Measurements from ENCODE around the gene EXOC6B. TPM values are rescaled to one million over a fixed set of nuclear protein-coding genes. Genes with fewer than 3 reads are reported as not detected.

EXOC6B gene
- total and polyA plus RNA-seq, 9 of the 15 experiments (the other 6 are each of a cell fraction or from before 2014, with no cell fraction given), result 0.28 to 4.2 (median 2.0) TPM

- TF ChIP-seq, protein P1, sequence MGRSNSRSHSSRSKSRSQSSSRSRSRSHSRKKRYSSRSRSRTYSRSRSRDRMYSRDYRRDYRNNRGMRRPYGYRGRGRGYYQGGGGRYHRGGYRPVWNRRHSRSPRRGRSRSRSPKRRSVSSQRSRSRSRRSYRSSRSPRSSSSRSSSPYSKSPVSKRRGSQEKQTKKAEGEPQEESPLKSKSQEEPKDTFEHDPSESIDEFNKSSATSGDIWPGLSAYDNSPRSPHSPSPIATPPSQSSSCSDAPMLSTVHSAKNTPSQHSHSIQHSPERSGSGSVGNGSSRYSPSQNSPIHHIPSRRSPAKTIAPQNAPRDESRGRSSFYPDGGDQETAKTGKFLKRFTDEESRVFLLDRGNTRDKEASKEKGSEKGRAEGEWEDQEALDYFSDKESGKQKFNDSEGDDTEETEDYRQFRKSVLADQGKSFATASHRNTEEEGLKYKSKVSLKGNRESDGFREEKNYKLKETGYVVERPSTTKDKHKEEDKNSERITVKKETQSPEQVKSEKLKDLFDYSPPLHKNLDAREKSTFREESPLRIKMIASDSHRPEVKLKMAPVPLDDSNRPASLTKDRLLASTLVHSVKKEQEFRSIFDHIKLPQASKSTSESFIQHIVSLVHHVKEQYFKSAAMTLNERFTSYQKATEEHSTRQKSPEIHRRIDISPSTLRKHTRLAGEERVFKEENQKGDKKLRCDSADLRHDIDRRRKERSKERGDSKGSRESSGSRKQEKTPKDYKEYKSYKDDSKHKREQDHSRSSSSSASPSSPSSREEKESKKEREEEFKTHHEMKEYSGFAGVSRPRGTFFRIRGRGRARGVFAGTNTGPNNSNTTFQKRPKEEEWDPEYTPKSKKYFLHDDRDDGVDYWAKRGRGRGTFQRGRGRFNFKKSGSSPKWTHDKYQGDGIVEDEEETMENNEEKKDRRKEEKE (IDR thresholded peaks at IDR 0.05; ENCODE audit: borderline replicate concordance in 1 of 2, control insufficient read depth in 1 of 2, low read depth in 2 of 2, low read length in 1 of 2), result no peak
- TF ChIP-seq BACH1 (tag; IDR thresholded peaks at IDR 0.05) (no peak), ZNF696 (CRISPR knock-in tag; conservative IDR thresholded peaks at IDR 0.05) (no peak), ESRRB (CRISPR knock-in tag; IDR thresholded peaks at IDR 0.05; ENCODE audit: borderline replicate concordance) (no peak), TGIF2 (CRISPR knock-in tag; IDR thresholded peaks at IDR 0.05) (no peak), NUFIP1 (IDR thresholded peaks at IDR 0.05; ENCODE audit: partially characterized antibody) (no peak), RFX1 (IDR thresholded peaks at IDR 0.05) (no peak), BRCA1 (IDR thresholded peaks at IDR 0.05) (no peak), BRCA1 (CRISPR knock-in tag; IDR thresholded peaks at IDR 0.05) (no peak), EGR1 (conservative IDR thresholded peaks at IDR 0.05) (no peak), BHLHE40 (IDR thresholded peaks at IDR 0.05; ENCODE audit: low read length) (peak; percentile 44; the same call in 1 of the 2 replicates), ZNF175 (CRISPR knock-in tag; IDR thresholded peaks at IDR 0.05; ENCODE audit: low read depth) (no peak), HNRNPUL1 (IDR thresholded peaks at IDR 0.05; ENCODE audit: low read length) (no peak), HDAC8 (tag; IDR thresholded peaks at IDR 0.05) (no peak), FOXA1 (IDR thresholded peaks at IDR 0.05; ENCODE audit: borderline replicate concordance) (no peak), ZFPM2 (CRISPR knock-in tag; IDR thresholded peaks at IDR 0.05) (no peak), MEF2D (tag; conservative IDR thresholded peaks at IDR 0.05; ENCODE audit: low read depth) (no peak), KLF10 (CRISPR knock-in tag; IDR thresholded peaks at IDR 0.05) (no peak), CTCFL (IDR thresholded peaks at IDR 0.05; ENCODE audit: borderline replicate concordance, insufficient read depth, low read depth, low read length, poor library complexity, severe bottlenecking) (peak; percentile 89), MIER1 (IDR thresholded peaks at IDR 0.05; ENCODE audit: low read depth) (no peak), RCOR1 (IDR thresholded peaks at IDR 0.05; ENCODE audit: borderline replicate concordance in 1 of 2, low read depth in 2 of 2, low read length in 2 of 2) (peak in 1 of 2 experiments; percentile 91; a peak in 3 of 4 replicates)
- TF ChIP-seq, protein P2, sequence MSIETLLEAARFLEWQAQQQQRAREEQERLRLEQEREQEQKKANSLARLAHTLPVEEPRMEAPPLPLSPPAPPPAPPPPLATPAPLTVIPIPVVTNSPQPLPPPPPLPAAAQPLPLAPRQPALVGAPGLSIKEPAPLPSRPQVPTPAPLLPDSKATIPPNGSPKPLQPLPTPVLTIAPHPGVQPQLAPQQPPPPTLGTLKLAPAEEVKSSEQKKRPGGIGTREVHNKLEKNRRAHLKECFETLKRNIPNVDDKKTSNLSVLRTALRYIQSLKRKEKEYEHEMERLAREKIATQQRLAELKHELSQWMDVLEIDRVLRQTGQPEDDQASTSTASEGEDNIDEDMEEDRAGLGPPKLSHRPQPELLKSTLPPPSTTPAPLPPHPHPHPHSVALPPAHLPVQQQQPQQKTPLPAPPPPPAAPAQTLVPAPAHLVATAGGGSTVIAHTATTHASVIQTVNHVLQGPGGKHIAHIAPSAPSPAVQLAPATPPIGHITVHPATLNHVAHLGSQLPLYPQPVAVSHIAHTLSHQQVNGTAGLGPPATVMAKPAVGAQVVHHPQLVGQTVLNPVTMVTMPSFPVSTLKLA (conservative IDR thresholded peaks at IDR 0.05), result no peak
- TF ChIP-seq, protein P3, sequence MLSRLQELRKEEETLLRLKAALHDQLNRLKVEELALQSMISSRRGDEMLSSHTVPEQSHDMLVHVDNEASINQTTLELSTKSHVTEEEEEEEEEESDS (CRISPR knock-in tag; IDR thresholded peaks at IDR 0.05), result no peak
These were observed 36.6 kb upstream of the EXOC6B start (continued) for GRCh38 chr2:72862239-72862988.

Measured in K562 (cell line).